MCF 10A (cell line): ENCODE data around the gene CD151. TPM values are rescaled to one million over a fixed set of nuclear protein-coding genes. Genes with fewer than 3 reads are reported as not detected.

Experiments used
- BruUV-seq: library from RNA; stranded (reverse); fragments of 400-500 nt; replicated peaks from 2 replicates; lab custom pipeline; 2021; lab: Mats Ljungman, UMichigan
- CTCF ChIA-PET: fragments of 300-600 bp; sonication (Branson Sonifier 250); formaldehyde crosslinking; extraction: SDS; loops from one replicate; lab custom pipeline; 2021; ENCODE audit warnings: antibody characterized with exemption, inconsistent platforms; lab: Yijun Ruan, JAX
- POLR2A ChIA-PET: fragments of 300-600, 350-650 bp; sonication (Branson Sonifier 250); formaldehyde crosslinking; extraction: SDS; loops from one replicate; lab custom pipeline; 2020; ENCODE audit warnings: antibody characterized with exemption, inconsistent platforms; lab: Yijun Ruan, JAX
- DNase-seq: peaks from one replicate; pipeline ENCODE4 v3.0.0-alpha.2; 2018; ENCODE audit not compliant: unreplicated experiment
- H3K27ac Mint-ChIP-seq: one replicate; pipeline ENCODE4 v1.8.0; 2022; ENCODE audit warnings: mild to moderate bottlenecking, low read depth, mixed read lengths; ENCODE audit not compliant: unreplicated experiment
- H3K27me3 Mint-ChIP-seq: one replicate; pipeline ENCODE4 v1.8.0; 2022; ENCODE audit warnings: mixed read lengths; ENCODE audit not compliant: insufficient read depth, unreplicated experiment
- H3K36me3 Mint-ChIP-seq: one replicate; pipeline ENCODE4 v1.8.0; 2022; ENCODE audit warnings: mild to moderate bottlenecking, moderate library complexity, mixed read lengths; ENCODE audit not compliant: insufficient read depth, unreplicated experiment
- H3K4me1 Mint-ChIP-seq: one replicate; pipeline ENCODE4 v1.8.0; 2022; ENCODE audit warnings: mixed read lengths; ENCODE audit not compliant: insufficient read depth, unreplicated experiment
- H3K4me3 Mint-ChIP-seq: one replicate; pipeline ENCODE4 v1.8.0; 2022; ENCODE audit warnings: mild to moderate bottlenecking, moderate library complexity, mixed read lengths; ENCODE audit not compliant: unreplicated experiment
- H3K9me3 Mint-ChIP-seq: one replicate; pipeline ENCODE4 v1.8.0; 2022; ENCODE audit warnings: mixed read lengths; ENCODE audit not compliant: unreplicated experiment
- CTCF ChIP-seq: fragments of 200-600 bp; IDR thresholded peaks from one replicate; pipeline ENCODE4 v1.8.0; 2022; ENCODE audit warnings: antibody characterized with exemption, mild to moderate bottlenecking; ENCODE audit not compliant: unreplicated experiment
- intact Hi-C: fragments of 100-400 bp; cut with micrococcal nuclease; formaldehyde crosslinking; loops from 2 replicates; pipeline ENCODE4 v1.14.1; 2022
- total RNA-seq: library from RNA; stranded (reverse); gene quantifications from 2 replicates; pipeline ENCODE4 v1.2.3, GENCODE V29; 2022

CD151 gene
- total RNA-seq, 1 experiment from 2014 or later: 412 TPM

GRCh38 chr11:827146-827896 is 5.4 kb upstream of the CD151 start:
- H3K4me3 Mint-ChIP-seq: peak overlapping the region; percentile 36
- no peak for DNase-seq
- TF ChIP-seq CTCF: no peak
- no TSS peak for BruUV-seq
- ChIA-PET CTCF (interaction anchor here (0.7 kb wide), 1 partner anchor 370 kb away, joined by 9 read pairs; no protein-coding TSS in a partner anchor), POLR2A (interaction anchor here (0.6 to 1.2 kb wide), 3 partner anchors 71 to 169 kb away, joined by 3 read pairs; partner anchors contain the start of gene EPS8L2)
- H3K4me1 Mint-ChIP-seq: peaks cover 12% of the 10 kb centered on the region
- intact Hi-C loops: no loop called here
- H3K9me3 Mint-ChIP-seq: no peaks in the 10 kb centered on the region
- H3K27me3 Mint-ChIP-seq: no peaks in the 10 kb centered on the region
- H3K36me3 Mint-ChIP-seq: peaks cover 31% of the 10 kb centered on the region
- H3K27ac Mint-ChIP-seq: no peak overlapping the region

GRCh38 chr11:827897-828192 is 4.9 kb upstream of the CD151 start, which contains the start of gene CRACR2B:
Gene CRACR2B, plus strand, starts transcription at chr11:827919. Its CDS starts 689 bp downstream, at chr11:828608.
- peaks cover 10% of the 10 kb centered on the region for H3K4me1 Mint-ChIP-seq
- peaks cover 25% of the 10 kb centered on the region for H3K36me3 Mint-ChIP-seq
- ChIA-PET CTCF (interaction anchor here (0.7 kb wide), 1 partner anchor 370 kb away, joined by 9 read pairs; no protein-coding TSS in a partner anchor), POLR2A (interaction anchor here (0.6 to 1.2 kb wide), 2 partner anchors 72 to 122 kb away, joined by 3 read pairs; partner anchors contain the start of gene EPS8L2)
- H3K9me3 Mint-ChIP-seq: no peaks in the 10 kb centered on the region
- BruUV-seq: no TSS peak
- intact Hi-C loops: no loop called here
- peak within 1 kb of the TSS; percentile 36 for H3K4me3 Mint-ChIP-seq
- no peaks in the 10 kb centered on the region for H3K27me3 Mint-ChIP-seq
- DNase-seq: no peak
- no peak within 1 kb of the TSS for H3K27ac Mint-ChIP-seq
- no peak for TF ChIP-seq CTCF

GRCh38 chr11:828506-829175 is 4.1 kb upstream of the CD151 start:
- ChIA-PET CTCF (no interaction called here), POLR2A (interaction anchor here (0.7 to 11.4 kb wide), 4 partner anchors 8 to 291 kb away, joined by 3 to 274 read pairs (median 3); partner anchors contain the start of genes EPS8L2, LRRC56 and PNPLA2)
- H3K27me3 Mint-ChIP-seq: no peaks in the 10 kb centered on the region
- H3K4me1 Mint-ChIP-seq: peaks cover 10% of the 10 kb centered on the region
- DNase-seq: no peak
- BruUV-seq: no TSS peak
- H3K4me3 Mint-ChIP-seq: peak overlapping the region; percentile 36
- intact Hi-C loops: no loop called here
- no peak for TF ChIP-seq CTCF
- no peaks in the 10 kb centered on the region for H3K9me3 Mint-ChIP-seq
- peaks cover 18% of the 10 kb centered on the region for H3K36me3 Mint-ChIP-seq
- no peak overlapping the region for H3K27ac Mint-ChIP-seq
